GM19043 (cell line): ENCODE data around the gene DLAT.
"Not testable (repeated sequence)": the region's sequence is repeated elsewhere in the genome, so short reads cannot be mapped to it uniquely, and the experiment has no call there.

ENCODE experiments used
- ATAC-seq: cut with Tn5 transposase; IDR thresholded peaks from one replicate; pipeline ENCODE4 v1.9.1; 2021; ENCODE audit warnings: low read depth; ENCODE audit not compliant: unreplicated experiment

DLAT gene

DNA sequence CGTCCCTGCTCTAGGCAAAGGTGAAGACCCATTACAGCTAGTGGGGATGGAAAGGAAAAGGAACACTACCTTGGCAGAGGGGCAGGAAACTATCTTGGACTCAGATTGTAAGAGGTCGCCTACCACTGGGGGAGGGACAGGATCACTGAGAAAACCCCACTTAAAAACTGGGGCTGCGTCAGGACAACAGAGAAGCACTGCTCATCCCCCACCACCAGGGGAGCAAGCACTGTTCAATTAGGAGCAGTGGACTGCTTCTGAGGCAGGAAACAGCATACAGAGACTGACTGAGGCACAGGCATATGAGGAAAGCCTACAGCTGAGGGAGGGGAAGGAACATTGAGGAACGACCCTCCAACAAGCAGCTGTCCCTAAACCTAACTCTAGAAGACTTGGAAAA lies 20.8 kb upstream of the DLAT start:
- peak; percentile 97 for ATAC-seq

DNA sequence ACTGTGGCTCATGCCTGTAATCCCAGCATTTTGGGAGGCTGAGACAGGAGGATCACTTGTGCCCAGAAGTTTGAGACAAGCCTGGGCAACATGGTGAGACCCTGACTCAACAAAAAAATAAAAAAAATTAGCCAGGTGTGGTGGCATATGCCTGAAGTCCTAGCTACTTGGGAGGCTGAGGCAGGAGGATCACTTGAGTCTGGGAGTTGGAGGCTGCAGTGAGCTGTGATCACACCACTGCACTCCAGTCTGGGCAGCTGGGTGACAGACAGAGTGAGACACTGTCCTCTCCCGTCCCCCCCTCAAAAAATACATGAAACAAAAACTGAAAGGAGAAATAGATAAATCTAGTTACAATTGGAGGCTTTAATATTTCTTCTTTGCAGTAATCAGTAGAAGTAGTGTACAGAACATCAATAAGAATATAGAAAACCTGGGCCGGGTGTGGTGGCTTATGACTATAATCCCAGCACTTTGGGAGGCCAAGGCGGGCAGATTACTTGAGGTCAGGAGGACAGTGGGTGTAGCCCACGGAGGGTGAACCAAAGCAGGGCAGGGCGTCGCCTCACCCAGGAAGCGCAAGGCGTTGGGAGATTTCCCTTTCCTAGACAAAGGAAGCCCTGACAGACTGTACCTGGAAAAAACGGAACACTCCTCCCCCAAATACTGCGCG lies 19.6 kb upstream of the DLAT start:
- ATAC-seq, result no peak

DNA sequence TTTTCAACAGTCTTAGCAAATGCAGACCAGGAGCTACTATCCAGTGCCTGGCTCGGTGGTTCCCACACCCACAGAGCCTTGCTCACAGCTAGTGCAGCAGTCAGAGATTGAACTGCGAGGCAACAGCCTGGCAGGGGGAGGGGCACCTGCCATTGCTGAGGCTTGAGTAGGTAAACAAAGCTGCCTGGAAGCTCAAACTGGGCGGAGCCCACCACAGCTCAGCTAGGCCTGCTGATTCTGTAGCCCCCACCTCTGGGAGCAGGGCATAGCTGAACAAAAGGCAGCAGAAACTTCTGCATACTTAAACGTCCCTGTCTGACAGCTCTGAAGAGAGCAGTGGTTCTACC lies 19.1 kb upstream of the DLAT start:
- not testable (repeated sequence) for ATAC-seq

DNA sequence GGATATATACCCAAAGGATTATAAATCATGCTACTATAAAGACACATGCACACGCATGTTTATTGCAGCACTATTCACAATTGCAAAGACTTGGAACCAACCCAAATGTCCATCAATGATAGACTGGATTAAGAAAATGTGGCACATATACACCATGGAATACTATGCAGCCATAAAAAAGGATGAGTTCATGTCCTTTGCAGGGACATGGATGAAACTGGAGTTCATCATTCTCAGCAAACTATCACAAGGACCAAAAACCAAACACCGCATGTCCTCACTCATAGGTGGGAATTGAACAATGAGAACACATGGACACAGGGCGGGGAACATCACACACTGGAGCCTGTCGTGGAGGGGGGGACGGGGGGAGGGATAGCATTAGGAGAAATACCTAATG lies 13.8 kb upstream of the DLAT start:
- not testable (repeated sequence) for ATAC-seq

DNA sequence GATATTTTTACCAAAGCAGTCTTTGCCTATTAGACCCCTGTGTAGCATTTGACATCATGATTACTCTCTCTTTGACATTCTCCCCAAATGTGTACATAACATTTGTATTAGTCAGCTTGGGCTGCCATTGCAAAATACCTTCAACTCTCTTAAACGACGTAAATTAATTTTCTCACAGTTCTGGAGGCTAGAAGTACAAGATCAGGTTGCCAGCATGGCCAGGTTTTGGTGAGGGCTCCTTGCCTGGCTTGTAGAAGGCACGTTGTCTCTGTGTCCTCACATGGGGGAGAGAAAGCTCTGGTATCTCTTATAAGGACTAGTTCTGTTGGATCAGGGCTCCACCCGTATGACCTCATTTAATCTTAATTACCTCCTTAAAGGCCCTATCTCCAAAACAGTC lies 12.3 kb upstream of the DLAT start:
- ATAC-seq, result no peak

DNA sequence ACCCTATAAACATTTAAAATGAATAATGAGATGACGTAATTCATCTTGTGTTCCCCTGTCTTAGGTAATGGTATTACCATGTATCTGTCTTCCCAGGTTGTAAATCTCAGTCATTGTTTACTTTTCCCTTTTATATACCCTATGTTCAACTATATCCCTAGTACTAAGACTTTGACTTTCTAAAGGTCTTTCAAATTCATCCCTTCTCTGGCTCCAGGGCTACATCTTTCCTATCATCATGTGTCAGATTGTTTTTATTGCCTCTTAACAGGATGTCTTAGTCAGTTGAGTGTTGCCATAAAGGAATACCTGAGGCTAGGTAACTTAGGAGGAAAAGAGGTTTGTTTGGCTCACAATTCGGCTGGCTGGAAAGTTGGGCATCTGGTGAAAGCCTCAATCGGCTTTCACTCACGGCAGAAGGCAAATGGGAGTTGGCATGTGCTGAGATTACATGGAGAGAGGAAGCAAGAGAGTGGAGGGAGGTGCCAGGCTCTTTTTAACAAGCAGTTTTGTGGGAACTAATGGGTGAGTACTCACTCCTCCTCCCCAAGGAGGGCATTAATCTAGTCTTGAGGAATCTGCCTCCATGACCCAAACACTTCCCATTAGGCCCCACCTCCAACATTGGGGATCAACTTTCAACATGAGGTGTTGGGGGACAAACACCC lies 11.6 kb upstream of the DLAT start:
- ATAC-seq, result no peak

DNA sequence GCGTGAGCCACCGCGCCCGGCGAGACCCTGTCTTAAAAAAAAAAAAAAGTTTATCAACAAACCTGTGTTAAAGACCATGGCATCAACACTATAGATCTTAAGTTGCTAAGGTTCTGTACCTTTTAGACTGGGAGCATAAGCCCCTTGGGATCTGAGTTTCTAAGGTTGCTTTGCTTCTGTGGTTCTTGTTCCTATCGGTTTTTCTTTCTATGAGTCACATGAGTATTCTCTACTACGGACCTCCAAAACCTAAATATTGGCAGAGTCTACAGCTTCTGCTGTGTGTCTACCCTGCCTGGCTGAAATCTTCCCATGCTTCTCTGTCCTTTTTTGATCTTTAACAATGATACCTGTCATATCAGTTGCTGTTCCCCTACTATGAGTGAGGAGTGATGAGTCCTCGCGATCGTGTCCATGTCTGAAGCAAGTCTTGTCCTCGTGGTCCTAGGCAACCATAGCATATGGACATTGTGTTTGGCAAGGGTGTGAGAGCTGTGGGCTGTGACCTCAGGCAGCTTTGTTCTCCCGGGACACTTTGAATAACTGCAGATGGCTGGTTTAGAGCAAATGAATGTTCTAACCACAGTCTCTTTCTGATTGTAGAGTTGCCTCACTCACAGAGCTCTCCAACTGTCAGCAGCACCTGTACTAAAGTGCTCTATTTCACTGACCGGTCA lies 9.0 kb upstream of the DLAT start:
- peak; percentile 77 for ATAC-seq

DNA sequence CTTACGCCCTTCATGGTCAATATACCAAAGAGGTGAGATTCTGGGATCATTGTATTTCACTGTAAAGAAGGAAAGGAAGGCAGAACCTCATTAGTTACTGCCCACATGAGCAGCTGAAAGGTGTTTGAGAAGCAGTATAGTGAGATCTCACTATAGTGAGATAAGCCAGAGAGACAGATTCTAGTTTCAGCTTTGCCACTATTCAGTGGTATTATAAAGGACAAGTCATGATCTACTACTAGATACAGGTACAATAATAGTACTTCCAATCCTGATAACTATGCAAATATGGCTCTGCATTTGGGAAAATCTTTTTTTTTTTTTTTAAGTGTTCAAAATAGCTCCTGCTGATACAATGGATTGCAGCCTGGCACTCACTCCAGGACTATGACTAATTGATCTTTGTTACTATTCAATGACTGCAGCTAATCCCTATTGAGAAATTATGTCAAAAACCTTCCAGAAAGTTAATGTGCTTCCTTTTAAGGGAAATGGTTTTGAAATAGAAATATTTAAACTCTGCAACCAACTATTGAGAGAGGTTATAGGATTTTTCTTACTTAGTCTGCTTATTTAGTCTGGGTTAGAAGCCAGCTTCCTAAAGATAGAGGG lies 8.3 kb upstream of the DLAT start:
- peak; percentile 46 for ATAC-seq

DNA sequence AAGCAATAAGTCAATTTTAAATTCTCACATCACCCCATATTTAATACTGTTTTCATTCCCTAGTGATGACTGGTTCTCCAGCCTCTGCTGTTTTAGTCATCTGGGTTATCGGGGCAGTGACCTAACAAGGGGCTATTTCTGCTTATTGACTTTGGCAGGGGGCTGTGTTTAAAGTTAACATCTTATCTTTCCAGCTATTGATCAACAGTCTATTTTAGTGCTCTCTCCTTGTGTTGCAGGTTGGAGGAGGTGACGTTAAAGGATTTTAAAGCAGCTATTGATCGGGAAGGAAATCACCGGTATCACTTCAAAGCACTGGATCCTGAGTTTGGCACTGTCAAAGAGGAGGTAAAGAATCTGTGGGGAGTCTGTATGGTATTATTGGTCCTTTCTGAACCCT lies 7.7 kb upstream of the DLAT start:
- no peak for ATAC-seq

DNA sequence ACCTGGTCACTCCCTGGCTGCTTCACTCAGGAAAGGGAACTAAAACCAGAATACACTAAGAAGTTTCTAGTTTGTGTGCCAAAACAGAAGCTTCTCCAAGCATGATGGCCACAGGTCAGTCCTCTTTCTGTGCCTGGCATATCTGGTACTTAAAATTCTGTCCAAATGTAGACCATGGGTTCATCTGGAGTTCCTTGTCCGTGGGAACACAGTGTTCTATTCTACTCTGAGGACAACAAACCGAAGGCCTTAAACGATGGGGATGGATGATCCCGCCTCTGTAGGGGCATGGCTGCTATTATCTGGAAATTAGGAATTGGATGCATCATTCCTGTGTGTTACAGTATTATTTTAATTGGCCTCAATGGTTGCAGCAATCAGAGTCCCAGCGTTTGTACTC lies 6.1 kb upstream of the DLAT start:
- no peak for ATAC-seq

DNA sequence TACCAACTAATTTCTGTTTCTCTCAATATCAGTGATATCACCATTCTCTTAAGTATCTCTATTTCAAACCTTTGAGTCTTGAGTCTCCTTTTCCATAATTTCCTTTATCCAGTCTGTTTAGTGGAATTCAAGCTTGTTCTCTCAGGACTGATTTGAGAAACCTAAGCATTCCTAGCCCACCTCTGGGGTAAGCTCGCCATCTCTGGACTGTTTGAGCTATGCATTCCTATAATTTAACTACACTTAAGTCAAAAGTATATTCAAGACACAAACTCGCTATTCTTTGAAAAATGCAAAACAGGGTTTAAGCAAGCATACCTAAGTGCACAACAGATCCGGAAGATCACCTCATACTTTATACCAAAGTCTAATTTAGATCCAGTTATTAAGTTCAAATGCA lies 2.1 kb upstream of the DLAT start:
- ATAC-seq, result no peak

DNA sequence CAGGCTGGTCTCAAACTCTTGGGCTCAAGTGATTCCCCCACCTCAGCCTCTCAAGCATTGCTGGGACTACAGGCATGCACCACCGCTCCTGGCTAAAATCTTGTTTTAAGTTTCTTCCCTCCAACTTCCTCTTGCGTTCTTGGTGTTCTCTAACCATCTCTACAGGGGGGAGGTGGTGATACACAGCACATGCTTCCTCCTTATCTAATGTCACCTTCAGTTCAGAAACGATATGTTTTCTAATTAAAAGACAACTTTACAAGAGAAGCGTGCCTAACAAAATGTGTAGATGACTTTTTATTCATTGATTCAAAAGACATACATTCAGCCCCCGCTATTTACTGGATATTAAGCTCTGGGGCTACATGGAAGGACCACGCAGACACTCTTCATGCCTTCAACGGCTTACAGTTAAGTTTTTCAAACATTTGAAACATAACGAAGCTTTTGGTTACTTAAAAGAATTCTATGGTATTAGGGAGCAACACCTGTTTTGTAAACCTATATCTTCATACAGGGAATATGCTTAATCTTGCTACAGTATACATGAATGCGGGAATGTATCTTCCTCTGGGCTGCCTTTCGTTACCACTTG lies 933 bp upstream of the DLAT start:
- ATAC-seq, result peak; percentile 40

DNA sequence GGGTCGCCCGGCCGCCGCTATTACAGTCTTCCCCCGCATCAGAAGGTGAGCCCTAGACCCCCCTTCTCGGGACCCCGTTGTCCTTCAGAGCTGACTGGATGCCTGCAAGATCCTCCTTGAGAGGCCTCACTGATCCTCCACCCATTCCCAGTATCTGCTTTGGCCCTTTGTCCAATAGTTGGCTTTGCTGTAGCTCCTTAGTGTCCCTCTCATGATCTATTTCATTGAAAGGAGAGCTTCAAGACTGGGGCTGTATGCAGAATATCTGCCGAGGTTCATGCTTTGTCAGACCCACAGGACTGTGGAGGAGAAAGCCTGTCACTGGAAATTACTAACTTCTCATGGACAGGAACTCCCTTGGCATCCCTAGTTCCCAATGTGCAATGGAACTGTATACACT lies 499 bp downstream of the DLAT start:
- peak; percentile 10 for ATAC-seq

DNA sequence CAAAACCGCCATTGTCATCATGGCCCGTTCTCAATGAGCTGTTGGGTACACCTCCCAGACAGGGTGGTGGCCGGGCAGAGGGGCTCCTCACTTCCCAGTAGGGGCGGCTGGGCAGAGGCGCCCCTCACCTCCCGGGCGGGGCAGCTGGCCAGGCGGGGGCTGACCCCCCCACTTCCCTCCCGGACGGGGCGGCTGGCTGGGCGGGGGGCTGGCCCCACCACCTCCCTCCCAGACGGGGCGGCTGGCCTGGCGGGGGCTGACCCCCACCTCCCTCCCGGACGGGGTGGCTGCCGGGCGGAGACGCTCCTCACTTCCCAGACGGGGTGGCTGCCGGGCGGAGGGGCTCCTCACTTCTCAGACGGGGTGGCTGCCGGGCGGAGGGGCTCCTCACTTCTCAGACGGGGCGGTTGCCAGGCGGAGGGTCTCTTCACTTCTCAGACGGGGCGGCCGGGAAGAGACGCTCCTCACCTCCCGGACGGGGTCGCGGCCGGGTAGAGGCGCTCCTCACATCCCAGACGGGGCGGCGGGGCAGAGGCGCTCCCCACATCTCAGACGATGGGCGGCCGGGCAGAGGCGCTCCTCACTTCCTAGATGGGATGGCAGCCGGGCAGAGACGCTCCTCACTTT lies 1.7 kb downstream of the DLAT start:
- ATAC-seq, result not testable (repeated sequence)

DNA sequence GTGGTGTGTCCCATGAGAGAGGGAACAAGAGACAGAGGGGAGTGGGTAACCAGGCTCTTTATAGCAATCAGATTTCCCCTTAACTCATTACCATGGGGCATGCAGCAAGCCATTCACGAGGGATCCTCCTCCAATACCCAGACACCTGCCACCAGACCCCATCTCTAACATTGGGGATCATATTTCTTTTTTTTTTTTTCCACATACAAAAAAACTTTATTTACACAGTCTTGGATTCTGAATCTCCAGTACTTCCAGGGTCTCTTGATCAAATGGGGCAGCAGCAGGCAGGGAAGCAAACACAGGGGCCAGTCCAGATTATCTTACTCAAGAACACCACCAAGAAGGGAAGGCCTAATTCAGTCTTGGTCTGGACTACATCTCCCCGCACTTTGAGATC lies 4.3 kb downstream of the DLAT start:
- ATAC-seq, result no peak

DNA sequence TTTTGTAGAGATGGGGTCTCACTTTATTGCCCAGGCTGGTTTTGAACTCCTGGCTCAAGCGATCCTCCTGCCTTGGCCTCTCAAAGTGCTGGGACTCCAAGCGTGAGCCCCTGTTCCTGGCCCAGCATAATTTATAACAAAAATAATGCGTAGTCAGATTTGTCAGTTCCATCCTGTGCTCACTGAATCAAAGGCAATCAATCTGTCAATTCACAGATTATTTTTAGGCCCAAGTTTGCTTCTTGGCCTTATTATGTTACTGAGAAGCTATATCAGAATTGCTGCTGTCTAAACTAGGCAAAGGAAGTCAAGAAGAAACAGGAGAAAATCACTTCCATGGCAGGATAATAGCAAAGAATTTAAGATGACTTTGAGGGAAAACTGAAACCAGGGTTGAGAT lies 8.7 kb downstream of the DLAT start:
- no peak for ATAC-seq

DNA sequence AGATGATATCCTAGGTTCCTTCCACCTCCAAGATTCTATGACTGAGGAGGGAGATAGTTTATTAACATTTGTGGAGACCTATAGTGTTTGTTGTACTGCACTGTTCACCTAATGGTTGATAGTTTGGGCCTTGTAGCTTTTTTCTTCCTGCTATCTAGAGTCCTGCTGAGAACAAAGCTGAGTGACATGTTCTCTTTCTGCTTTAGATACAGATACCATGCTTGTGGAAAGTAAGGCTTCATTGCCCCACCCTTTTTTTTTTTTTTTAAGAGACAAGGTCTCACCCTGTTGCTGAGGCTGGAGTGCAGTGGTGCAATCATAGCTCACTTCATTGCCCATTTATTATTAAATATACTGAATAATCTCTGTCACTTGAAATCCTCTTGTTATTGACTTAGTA lies 12.3 kb downstream of the DLAT start:
- no peak for ATAC-seq

DNA sequence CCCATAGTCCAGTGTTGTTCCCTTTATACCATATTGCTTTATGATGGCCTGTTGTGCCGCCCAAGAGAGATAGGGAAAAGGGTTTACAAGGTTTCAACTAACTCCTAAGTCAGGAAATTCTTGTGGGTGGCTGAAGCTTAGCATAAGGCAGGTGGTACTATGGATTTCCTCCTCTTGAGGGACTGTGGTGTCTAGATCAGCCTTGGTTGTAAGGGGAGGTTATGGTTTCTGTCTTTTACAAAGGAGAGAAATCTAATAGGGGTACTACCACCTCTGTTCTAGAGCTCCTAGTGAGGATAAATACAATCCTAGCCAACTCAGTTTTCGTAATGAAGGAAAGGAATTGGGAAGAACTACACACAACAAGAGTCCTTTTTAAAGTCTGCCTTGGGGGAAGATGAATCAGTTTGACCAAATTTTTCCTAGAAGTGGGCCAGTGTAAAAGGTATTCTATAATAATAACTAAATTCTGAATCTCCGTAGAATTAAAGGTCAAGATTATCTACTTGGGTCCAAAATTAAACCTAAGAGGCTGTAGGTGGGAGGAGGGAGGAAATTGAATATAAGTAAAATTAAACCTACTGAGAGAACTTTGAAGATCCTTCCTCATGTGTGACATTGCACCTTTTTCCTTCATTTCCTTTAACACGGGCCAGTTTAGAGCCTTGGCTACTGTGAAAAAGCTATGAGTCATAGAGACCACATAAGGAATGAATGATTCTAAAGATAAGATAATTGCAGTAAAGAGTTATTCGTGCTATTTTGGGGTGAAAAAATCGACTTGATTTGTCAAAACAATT lies 17.2 kb downstream of the DLAT start:
- ATAC-seq, result no peak

DNA sequence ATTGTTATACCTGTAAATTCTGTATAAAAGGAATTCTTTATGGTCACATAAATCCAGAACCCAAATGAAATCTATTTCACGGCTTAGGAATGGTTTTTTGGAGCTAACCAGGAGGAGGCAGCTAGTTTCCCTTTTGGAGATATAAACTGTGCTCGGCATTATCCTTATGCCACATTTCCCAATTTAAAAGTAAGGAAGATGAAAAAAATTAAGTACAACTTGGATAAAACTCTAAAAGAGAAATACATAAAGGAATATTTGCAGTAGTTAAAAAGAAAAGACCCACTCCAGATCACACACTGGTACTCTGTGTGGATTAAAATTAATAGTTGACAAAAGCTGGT lies 17.7 kb downstream of the DLAT start:
- ATAC-seq, result no peak

DNA sequence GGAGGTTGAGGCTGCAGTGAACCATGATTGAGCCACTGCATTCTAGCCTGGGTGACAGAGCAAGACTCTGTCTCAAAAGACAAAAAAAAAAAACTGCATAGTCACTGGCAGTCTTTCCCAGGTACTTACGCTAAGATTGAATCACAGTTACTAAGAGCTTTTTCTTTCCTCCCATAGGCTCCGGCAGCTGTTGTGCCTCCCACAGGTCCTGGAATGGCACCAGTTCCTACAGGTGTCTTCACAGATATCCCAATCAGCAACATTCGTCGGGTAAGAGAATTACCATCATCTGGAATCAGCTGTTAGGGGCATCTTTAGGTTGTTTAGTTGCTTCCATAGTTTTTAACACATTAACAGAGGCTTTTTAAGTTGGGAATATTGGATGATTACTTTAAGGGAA lies 19.8 kb downstream of the DLAT start:
- ATAC-seq, result no peak
